Activated naive CD8-positive, alpha-beta T cell (primary cell): ENCODE data around the gene AKAP13.
A peak's percentile ranks its signal among the peaks of the same experiment; 100 is the strongest.

Experiments
- H3K27ac Mint-ChIP-seq: one replicate; pipeline ENCODE4 v1.8.0; 2021; ENCODE audit warnings: mixed read lengths
- H3K27me3 Mint-ChIP-seq: one replicate; pipeline ENCODE4 v1.8.0; 2021; ENCODE audit warnings: mixed read lengths
- H3K36me3 Mint-ChIP-seq: one replicate; pipeline ENCODE4 v1.8.0; 2021; ENCODE audit warnings: mixed read lengths
- H3K4me1 Mint-ChIP-seq: one replicate; pipeline ENCODE4 v1.8.0; 2021; ENCODE audit warnings: low read depth, mixed read lengths
- H3K4me3 Mint-ChIP-seq: one replicate; pipeline ENCODE4 v1.8.0; 2021; ENCODE audit warnings: mild to moderate bottlenecking, mixed read lengths
- H3K9me3 Mint-ChIP-seq: one replicate; pipeline ENCODE4 v1.8.0; 2021; ENCODE audit warnings: low read depth, mixed read lengths

Gene AKAP13

DNA sequence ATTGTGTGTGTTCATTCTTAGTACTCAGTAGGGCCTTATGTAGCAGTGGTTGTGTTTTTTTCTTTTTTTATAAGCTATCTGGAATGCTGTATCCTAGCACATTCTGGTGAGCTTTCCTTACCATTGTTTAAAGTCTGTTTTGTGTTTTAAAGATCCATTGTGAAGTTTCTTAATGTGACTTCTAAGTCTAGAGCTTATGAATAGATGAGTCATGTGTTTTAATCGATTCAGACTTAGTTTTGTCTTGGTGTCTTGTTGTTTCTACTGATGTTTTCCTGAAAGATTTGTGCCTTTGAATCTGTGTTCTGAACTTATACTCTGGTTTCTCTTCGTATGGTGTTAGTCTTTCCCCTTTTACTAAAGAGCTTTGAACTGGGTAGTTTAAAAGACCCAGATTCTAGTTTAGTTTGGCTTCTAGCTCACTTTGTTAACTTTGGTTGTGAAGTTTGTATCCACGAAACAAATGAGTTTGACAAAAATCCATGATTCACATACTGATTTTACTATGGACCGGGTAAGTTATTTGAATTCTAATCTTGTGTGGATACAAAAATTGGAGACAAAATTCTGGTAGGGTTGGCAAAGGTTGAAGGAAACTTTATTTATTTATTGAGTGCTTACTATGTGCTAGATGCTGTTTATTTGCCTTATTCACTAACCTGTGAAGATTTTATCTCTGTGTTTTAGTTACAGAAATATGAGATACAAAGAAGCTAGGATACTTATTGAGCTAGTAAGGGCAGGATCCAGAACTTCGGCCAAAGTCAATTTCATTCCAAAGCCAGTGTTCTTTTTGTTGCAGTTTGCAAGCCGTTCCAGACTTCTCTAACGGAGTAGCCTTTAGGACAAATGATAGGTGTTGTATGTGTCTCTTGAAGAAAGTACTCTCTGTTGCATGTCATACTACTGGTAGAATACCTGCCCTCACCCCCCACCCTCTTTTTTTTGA, 24.8 kb downstream of the AKAP13 start:
- no peaks in the 10 kb centered on the region for H3K27me3 Mint-ChIP-seq
- peak overlapping the region; percentile 46 for H3K4me3 Mint-ChIP-seq
- H3K27ac Mint-ChIP-seq = peak overlapping the region; percentile 86
- H3K36me3 Mint-ChIP-seq = peaks cover 2% of the 10 kb centered on the region
- peaks cover 88% of the 10 kb centered on the region for H3K4me1 Mint-ChIP-seq
- H3K9me3 Mint-ChIP-seq = no peaks in the 10 kb centered on the region

DNA sequence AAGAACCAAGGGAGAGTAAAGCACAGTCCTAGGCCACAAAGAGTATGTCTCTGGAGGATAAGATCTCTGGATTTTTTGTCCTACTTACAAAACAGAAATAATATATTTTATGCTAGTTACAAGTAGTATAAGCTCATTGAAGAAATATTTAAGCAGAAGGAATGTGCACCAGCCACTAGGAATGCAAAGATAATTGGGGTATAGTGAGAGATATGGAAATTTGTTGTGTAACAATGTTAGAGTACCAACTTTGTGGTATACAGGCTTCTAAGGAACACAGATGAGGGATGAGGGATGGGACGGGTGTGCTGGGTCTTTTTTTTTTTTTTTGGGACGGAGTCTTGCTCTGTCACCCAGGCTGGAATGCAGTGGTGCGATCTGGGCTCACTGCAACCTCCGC, 26.5 kb downstream of the AKAP13 start:
- peaks cover 5% of the 10 kb centered on the region for H3K9me3 Mint-ChIP-seq
- H3K4me3 Mint-ChIP-seq = peak overlapping the region; percentile 48
- peak overlapping the region; percentile 99 for H3K27ac Mint-ChIP-seq
- H3K27me3 Mint-ChIP-seq = no peaks in the 10 kb centered on the region
- H3K4me1 Mint-ChIP-seq = peaks cover 88% of the 10 kb centered on the region
- peaks cover 9% of the 10 kb centered on the region for H3K36me3 Mint-ChIP-seq

DNA sequence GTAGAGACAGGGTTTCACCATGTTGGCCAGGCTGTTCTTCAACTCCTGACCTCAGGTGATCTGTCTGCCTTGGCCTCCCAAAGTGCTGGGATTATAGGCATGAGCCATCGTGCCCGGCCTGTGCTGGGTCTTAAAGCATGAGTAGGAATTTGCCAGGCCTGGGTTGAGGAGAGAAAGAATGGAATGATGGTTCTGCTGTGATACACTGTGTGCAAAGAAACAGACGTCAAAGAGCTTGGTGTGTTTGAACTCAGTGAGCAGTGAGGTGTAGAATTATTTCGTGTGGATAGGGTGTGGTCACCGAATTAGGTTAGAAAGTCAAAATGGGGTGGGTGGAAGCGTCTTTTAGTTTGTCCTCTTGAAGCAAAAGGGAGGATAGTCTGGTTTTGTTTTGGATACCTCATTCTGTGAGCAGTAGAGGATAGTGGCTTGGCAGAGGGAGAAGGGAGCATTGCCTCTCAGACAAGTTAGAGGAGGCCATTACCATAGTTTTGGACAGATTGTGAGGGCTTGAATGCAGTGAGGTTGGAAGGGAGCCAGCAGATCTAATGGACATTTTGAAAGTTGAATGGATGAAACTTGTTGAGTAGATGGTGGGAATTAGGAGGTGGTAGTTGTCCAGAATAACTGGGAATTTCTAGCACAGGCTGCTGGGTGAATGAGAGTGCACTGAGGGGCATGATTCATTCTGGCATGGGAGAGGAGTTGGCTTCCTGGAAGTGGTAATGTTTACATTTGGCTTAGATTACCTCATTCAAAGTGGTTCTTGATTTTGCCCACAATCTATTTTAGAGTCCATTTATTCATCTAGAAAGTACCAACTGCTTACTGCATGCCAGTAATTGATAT, 27.2 kb downstream of the AKAP13 start:
- Mint-ChIP-seq H3K4me3 (peak overlapping the region; percentile 80), H3K36me3 (peaks cover 9% of the 10 kb centered on the region), H3K9me3 (peaks cover 5% of the 10 kb centered on the region), H3K27me3 (no peaks in the 10 kb centered on the region), H3K4me1 (peaks cover 86% of the 10 kb centered on the region), H3K27ac (peak overlapping the region; percentile 99)

DNA sequence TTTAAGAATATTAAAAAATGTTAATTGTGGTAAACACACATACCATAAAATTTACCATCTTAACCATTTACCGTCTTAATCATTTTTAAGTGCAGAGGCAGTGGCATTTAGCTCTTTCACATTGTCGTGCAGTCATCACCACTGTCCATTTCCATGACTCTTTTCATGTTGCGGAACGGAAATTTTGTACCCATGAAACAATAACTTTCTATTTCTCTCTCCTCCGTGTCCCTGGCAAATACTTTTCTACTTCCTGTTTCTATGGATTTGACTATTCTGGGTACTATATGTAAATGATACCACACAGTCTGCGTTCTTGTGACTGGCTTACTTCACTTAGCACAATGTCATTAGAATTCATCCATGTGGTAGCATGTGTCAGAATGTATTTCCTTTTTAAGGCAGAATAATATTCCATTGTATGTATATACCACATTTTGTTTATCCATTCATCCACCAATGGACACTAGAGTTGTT, 27.9 kb downstream of the AKAP13 start:
- H3K4me1 Mint-ChIP-seq = peaks cover 87% of the 10 kb centered on the region
- H3K36me3 Mint-ChIP-seq = peaks cover 9% of the 10 kb centered on the region
- H3K27me3 Mint-ChIP-seq = no peaks in the 10 kb centered on the region
- peak overlapping the region; percentile 80 for H3K4me3 Mint-ChIP-seq
- H3K27ac Mint-ChIP-seq = peak overlapping the region; percentile 99
- H3K9me3 Mint-ChIP-seq = peaks cover 5% of the 10 kb centered on the region

DNA sequence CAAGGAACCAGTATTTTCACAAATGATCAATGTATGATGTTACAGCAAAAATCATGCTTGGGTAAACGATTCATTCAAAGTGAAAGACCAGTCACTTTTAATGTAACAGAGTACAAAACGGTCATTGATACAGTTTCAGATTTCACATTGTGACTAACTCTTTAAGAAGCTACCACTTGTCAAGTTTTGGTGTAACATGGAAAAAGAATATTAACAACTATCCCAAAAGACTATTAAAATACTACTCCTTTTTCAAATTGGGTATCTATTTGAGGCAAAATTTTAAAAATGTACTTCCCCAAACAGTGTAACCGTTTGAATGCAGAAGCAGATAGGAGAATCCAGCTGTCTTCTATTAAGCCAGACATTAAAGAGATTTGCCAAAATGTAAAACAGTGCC, 31.7 kb downstream of the AKAP13 start:
- H3K4me1 Mint-ChIP-seq = peaks cover 82% of the 10 kb centered on the region
- peaks cover 5% of the 10 kb centered on the region for H3K9me3 Mint-ChIP-seq
- H3K4me3 Mint-ChIP-seq = peak overlapping the region; percentile 25
- peak overlapping the region; percentile 83 for H3K27ac Mint-ChIP-seq
- H3K36me3 Mint-ChIP-seq = peaks cover 9% of the 10 kb centered on the region
- H3K27me3 Mint-ChIP-seq = no peaks in the 10 kb centered on the region

GRCh38 chr15:85412956-85413854, 32.8 kb downstream of the AKAP13 start:
- Mint-ChIP-seq H3K4me3 (peak overlapping the region; percentile 69), H3K4me1 (peaks cover 80% of the 10 kb centered on the region)

GRCh38 chr15:85414037-85414436, 33.6 kb downstream of the AKAP13 start:
- H3K36me3 Mint-ChIP-seq = peaks cover 9% of the 10 kb centered on the region
- peak overlapping the region; percentile 67 for H3K4me3 Mint-ChIP-seq
- peak overlapping the region; percentile 93 for H3K27ac Mint-ChIP-seq
- peaks cover 76% of the 10 kb centered on the region for H3K4me1 Mint-ChIP-seq
- H3K27me3 Mint-ChIP-seq = no peaks in the 10 kb centered on the region
- H3K9me3 Mint-ChIP-seq = peaks cover 5% of the 10 kb centered on the region

More at GRCh38 chr15:85412956-85413854, 32.8 kb downstream of the AKAP13 start:
- Mint-ChIP-seq H3K27ac (peak overlapping the region; percentile 93), H3K27me3 (no peaks in the 10 kb centered on the region), H3K9me3 (peaks cover 5% of the 10 kb centered on the region), H3K36me3 (peaks cover 9% of the 10 kb centered on the region)

DNA sequence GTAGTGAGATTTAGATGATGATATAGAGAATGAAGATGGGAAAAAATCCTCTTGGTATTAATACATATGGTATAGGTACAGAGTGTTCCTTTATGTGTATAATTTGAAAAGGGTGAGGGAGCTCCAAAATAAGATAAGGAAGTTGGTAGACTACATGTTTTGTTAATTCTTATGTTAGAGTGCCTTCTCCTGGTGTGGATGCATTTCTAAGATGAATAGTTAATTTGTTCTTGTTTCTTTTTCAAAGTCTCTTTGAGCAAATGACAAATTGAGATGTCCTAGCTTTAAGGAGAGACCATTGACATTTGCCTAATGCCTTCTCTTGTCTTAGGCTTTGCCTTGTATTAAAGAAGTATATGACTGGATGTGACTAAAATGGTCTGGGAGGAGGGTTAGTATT, 34.1 kb downstream of the AKAP13 start:
- H3K4me3 Mint-ChIP-seq = peak overlapping the region; percentile 67
- H3K36me3 Mint-ChIP-seq = peaks cover 9% of the 10 kb centered on the region

GRCh38 chr15:85414991-85415390, 34.6 kb downstream of the AKAP13 start:
- peak overlapping the region; percentile 67 for H3K4me3 Mint-ChIP-seq

More for the DNA sequence above, 34.1 kb downstream of the AKAP13 start:
- H3K27ac Mint-ChIP-seq = peak overlapping the region; percentile 93
- peaks cover 5% of the 10 kb centered on the region for H3K9me3 Mint-ChIP-seq
- peaks cover 80% of the 10 kb centered on the region for H3K4me1 Mint-ChIP-seq
- H3K27me3 Mint-ChIP-seq = no peaks in the 10 kb centered on the region

DNA sequence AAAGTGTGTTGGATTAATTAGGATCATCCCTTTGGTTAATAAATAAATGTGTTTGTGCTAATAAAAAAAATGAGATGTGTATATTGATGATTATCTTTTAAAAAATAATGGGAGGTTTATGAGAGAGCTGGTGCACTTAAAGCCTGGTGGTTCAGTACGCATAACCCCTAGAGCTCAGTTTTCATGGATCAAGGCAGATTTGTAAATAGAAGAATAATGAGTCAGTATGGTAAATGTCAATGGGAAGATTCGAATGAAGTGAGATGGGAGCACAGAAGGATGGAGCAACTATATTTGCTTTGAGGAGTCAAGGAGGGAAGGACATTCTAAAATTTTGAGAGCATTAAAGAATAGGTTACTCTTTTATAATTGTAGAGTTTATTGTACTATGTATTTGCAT, 35.4 kb downstream of the AKAP13 start:
- no peaks in the 10 kb centered on the region for H3K27me3 Mint-ChIP-seq
- peaks cover 78% of the 10 kb centered on the region for H3K4me1 Mint-ChIP-seq
- H3K27ac Mint-ChIP-seq = peak overlapping the region; percentile 24

More at GRCh38 chr15:85414991-85415390, 34.6 kb downstream of the AKAP13 start:
- Mint-ChIP-seq H3K4me1 (peaks cover 78% of the 10 kb centered on the region), H3K9me3 (peaks cover 5% of the 10 kb centered on the region), H3K27ac (peak overlapping the region; percentile 93), H3K27me3 (no peaks in the 10 kb centered on the region), H3K36me3 (peaks cover 9% of the 10 kb centered on the region)

GRCh38 chr15:85417276-85417675, 36.9 kb downstream of the AKAP13 start:
- Mint-ChIP-seq H3K4me3 (no peak overlapping the region), H3K27me3 (no peaks in the 10 kb centered on the region), H3K27ac (no peak overlapping the region), H3K9me3 (no peaks in the 10 kb centered on the region), H3K4me1 (peaks cover 79% of the 10 kb centered on the region), H3K36me3 (peaks cover 3% of the 10 kb centered on the region)

More for the DNA sequence above, 35.4 kb downstream of the AKAP13 start:
- H3K4me3 Mint-ChIP-seq = no peak overlapping the region
- H3K36me3 Mint-ChIP-seq = peaks cover 4% of the 10 kb centered on the region
- H3K9me3 Mint-ChIP-seq = peaks cover 2% of the 10 kb centered on the region

DNA sequence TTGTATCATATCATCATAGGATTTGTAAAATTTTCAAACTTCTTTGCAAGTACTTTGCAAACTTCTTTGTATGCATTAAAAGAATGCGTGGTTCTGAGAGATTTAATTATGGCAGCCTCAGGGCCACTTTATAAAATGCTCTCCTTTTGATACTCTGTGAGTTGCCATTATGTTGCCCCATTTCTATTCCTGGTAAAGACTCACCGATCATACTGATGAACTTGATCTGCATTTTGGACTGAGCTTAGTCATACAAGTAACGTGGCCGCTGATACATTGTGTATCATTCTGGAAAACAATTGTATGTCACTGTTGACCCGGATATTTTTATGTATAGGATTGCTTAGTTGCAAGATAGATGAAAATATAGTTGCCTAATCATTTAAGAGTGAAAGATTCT, 38.8 kb downstream of the AKAP13 start:
- Mint-ChIP-seq H3K36me3 (peaks cover 6% of the 10 kb centered on the region), H3K27ac (no peak overlapping the region), H3K27me3 (no peaks in the 10 kb centered on the region), H3K4me3 (no peak overlapping the region), H3K9me3 (no peaks in the 10 kb centered on the region), H3K4me1 (peaks cover 82% of the 10 kb centered on the region)

- peaks cover 78% of the 10 kb centered on the region for H3K4me1 Mint-ChIP-seq
- H3K4me3 Mint-ChIP-seq = peak overlapping the region; percentile 7
- H3K27ac Mint-ChIP-seq = peak overlapping the region; percentile 42
- H3K36me3 Mint-ChIP-seq = peaks cover 8% of the 10 kb centered on the region
- no peaks in the 10 kb centered on the region for H3K27me3 Mint-ChIP-seq
- H3K9me3 Mint-ChIP-seq = no peaks in the 10 kb centered on the region
Observed at GRCh38 chr15:85421116-85421925, 40.9 kb downstream of the AKAP13 start.
